Fibroblast of peridontal ligament (primary cell): ENCODE measurements around the gene DDX56.

ENCODE experiments used
- DNase-seq: peaks from one replicate; pipeline ENCODE4 v3.0.0-alpha.2; 2010; ENCODE audit errors: extremely low read depth

The DDX56 gene

GRCh38 chr7:44535348-44536064 is 38.2 kb downstream of the DDX56 start:
- no peak for DNase-seq

- no peak for DNase-seq
Measured at GRCh38 chr7:44534501-44534900, 39.2 kb downstream of the DDX56 start.

GRCh38 chr7:44534087-44534486 is 39.6 kb downstream of the DDX56 start:
- peak; percentile 70 for DNase-seq

- peak; percentile 41 for DNase-seq
Measured at GRCh38 chr7:44533301-44534055, 40.2 kb downstream of the DDX56 start.

- DNase-seq = no peak
Measured at GRCh38 chr7:44531421-44532380, 42.0 kb downstream of the DDX56 start.

- no peak for DNase-seq
Measured at GRCh38 chr7:44530990-44531389, 42.7 kb downstream of the DDX56 start.

- DNase-seq = no peak
Measured at GRCh38 chr7:44524811-44525388, 48.8 kb downstream of the DDX56 start.

- no peak for DNase-seq
Measured at GRCh38 chr7:44522315-44522714, 51.4 kb downstream of the DDX56 start.

- DNase-seq = no peak
Measured at GRCh38 chr7:44521347-44522095, 52.2 kb downstream of the DDX56 start.

- no peak for DNase-seq
Measured at GRCh38 chr7:44520574-44520973, 53.1 kb downstream of the DDX56 start.

- DNase-seq = no peak
Measured at GRCh38 chr7:44519546-44519945, 54.2 kb downstream of the DDX56 start.

GRCh38 chr7:44518761-44519160 is 54.9 kb downstream of the DDX56 start:
- no peak for DNase-seq

GRCh38 chr7:44517175-44517574 is 56.5 kb downstream of the DDX56 start:
- no peak for DNase-seq
